HG02870 (cell line): ENCODE results near the gene MYOM3.
"Not testable (repeated sequence)": the region's sequence is repeated elsewhere in the genome, so short reads cannot be mapped to it uniquely, and the experiment has no call there.

Experiments used
- ATAC-seq: cut with Tn5 transposase; IDR thresholded peaks from one replicate; pipeline ENCODE4 v1.9.1; 2021; ENCODE audit warnings: mild to moderate bottlenecking, moderate library complexity; ENCODE audit not compliant: unreplicated experiment

MYOM3 gene

GRCh38 chr1:24077278-24077978, 34.5 kb downstream of the MYOM3 start:
- no peak for ATAC-seq

DNA sequence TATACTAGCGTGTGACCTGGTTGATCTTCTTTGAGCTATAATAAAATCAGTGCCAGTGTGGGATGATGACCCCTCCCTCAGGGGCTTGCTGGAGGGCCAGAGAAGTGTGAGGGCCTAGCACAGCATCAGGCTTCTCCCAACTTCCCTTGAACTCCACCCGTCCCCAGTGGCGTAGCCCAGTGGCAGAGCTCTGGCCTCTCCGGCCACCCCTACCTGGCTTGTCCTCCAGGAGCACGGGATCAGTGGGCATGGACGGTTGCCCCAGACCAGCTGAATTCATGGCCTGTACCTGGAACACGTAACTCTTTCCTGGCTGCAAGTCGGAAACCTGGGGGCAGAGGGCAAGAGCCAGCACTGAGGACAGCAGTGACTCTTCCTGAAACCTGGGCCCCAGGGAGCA, 36.0 kb downstream of the MYOM3 start:
- no peak for ATAC-seq

DNA sequence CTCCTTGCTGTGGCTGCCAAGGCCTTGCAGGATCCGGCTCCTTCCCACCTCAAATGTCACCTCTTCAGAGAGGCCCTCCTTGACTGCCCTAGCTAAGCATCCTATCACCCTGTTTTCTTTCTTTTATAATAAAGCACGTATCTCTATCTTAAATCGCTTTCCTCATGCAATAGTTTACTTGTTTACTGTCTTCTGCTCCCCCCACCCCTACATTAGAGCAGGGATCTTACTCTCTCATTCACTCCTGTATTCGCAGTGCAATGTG, 36.4 kb downstream of the MYOM3 start:
- ATAC-seq = no peak

- no peak for ATAC-seq
These were observed 36.9 kb downstream of the MYOM3 start for GRCh38 chr1:24074817-24075589.

GRCh38 chr1:24074196-24074595, 37.7 kb downstream of the MYOM3 start:
- ATAC-seq = no peak

DNA sequence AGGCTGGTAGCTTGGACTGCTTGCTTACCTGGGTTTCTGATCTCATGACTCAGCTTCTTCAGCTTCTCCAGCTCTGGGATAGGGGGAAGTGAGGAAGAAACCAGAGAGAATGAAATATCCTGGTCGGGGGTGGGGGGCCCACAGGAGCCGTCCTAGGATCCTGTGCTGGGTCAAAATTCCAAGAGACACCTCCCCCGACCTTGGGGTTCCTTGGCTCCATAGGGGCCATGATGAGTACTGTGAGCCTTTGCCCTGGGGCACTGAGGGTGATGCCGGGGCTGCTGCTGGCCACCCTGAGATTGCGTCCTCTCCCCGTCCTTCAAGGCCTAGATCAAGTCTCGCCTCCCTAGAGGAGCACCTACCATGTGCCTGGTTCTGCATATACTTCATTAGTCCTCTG, 40.0 kb downstream of the MYOM3 start:
- no peak for ATAC-seq

GRCh38 chr1:24070821-24071393, 41.0 kb downstream of the MYOM3 start:
- ATAC-seq = no peak

DNA sequence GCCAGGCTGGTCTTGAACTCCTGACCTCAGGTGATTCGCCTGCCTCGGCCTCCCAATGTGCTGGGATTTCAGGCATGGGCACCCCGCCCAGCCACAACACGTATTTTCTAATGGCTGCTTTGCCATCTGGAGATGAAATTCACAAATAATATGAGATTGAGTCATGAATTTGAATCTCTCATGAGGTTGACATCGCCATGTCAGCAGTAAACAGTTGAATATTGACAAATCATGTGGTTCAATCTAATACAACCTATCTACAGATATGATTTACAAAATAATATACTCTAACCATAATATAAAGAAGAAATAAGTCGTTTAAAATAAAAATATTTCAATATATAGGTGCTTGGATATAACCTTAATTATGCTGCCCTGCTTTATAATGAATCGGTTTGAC, 42.1 kb downstream of the MYOM3 start:
- ATAC-seq = no peak

GRCh38 chr1:24067978-24068377, 44.0 kb downstream of the MYOM3 start:
- ATAC-seq = no peak

- ATAC-seq = no peak
These were observed 46.6 kb downstream of the MYOM3 start for GRCh38 chr1:24065304-24065703.

GRCh38 chr1:24062221-24062620, 49.7 kb downstream of the MYOM3 start:
- no peak for ATAC-seq

DNA sequence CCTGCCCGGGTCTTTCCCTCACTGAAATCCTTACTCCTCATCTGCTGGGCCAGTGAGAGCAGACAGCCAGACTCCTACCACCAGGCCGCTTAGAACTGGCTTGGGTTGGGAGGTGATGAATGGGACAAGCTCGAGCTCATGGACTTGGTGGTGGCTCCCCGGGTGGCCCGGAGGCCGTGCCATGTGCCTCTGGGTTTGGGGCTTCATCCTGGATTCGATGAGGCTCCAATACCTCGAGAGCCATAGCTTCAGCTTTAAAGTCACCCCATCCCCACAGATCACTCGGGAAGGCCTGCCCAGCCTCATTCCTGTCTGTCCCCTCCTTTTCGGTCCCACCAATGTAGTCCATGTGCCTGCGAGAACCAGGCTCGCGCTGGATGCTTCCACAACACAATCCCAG, 51.5 kb downstream of the MYOM3 start:
- no peak for ATAC-seq

DNA sequence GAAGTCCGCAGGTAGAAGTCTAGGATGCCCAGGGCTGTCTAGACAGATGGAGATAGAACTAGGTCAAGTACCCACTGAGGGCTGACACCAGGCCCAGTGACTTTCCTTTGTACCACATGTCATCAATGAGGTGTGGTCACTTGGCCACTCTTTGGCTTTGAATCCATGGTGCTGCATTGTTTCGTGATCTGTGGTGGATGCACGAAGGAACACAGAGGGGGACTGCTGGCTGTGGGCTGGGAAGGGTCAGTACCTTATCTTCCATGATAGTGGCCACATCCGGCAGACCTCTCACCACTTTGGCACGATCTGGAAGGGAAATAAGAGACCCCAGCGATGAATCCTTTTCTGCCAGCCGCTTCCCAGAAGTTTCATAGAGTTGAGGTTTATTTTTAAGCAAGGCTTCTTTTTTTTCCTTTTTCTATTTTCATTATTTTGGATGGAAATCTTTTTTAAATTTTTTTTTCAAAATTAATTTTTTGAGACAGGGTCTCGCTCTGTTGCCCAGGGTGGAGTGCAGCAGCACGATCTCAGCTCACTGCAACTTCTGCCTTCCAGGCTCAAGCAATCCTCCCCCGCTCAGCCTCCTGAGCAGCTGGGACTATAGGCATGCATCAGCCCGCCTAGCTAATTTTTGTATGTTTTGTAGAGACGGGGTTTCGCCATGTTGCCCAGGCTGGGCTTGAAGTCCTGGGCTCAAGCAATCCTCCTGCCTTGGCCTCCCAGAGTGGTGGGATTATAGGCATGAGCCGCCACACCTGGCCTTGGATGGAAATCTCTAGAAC, 53.1 kb downstream of the MYOM3 start:
- ATAC-seq = no peak

DNA sequence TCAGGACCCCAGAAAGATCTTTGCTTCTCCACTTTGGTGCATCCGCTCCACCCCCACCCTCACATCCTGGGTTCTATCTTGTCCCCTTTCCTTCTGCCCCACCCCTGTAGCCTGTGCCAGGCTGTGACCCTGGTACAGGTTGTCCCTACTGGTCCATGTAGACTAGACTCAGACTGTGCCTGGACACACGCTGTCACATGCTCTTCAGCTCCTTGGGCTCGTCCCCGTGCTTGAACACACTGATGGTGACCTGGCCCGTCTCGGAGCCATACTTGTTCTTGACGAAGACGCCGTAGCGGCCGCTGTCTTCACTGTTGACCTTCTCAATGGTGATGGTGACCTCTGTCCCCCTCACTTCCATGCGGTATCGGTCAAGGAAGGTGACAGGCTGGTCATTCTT, 54.8 kb downstream of the MYOM3 start:
- no peak for ATAC-seq

DNA sequence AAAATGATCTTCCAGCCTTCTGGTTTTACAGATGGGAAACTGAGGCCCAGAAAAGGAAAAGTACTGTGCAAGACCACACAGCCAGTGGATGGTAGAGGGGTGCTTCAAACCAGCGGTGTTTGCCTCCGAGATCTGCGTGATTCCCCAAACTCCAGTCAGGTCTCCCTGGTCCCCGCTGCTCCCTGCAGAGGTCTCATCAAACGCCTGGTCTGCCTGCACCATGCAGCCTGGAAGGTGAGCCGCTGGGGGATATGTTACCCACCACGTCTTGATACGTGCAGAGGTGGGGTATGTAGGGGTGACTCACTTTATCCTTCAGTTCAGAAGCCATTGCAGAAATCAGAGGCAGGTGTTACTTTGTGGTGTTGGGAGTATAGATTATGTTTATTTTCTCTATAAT, 56.3 kb downstream of the MYOM3 start:
- no peak for ATAC-seq

GRCh38 chr1:24052220-24052619, 59.7 kb downstream of the MYOM3 start:
- no peak for ATAC-seq

DNA sequence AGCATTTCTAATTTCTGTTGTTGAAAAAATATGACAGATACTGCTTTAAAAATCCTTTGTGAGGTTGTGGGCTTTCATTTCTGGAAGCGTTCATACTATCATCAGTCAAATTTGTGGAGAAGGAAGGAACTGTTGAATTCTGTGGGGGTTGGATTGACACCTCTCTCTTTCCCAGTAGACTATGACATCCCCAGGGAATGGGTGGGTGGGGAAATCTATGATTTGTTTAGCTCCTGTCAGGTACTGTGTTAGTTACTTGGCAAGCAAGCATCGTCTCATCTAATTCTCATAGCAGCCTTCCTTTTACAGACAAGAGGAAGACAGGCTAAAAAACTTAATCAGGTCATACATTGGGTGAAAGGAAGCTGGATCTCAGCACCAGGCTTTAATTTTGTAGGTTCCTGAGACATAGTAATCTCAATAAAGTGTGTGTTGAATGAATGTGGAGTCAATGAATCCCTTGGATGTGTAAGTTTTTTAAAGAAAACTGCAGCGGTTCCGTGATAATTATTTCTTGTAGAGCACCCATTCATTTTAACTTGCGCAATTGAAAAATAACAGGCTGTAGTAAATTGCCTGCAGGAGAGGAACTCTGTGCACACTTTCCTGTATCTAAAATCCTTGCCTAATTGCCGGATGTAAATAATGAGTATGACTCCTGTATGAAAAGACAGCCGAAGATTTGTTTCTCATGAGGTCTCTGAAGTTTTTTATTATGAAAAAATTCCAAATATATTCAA, 60.6 kb downstream of the MYOM3 start:
- no peak for ATAC-seq

DNA sequence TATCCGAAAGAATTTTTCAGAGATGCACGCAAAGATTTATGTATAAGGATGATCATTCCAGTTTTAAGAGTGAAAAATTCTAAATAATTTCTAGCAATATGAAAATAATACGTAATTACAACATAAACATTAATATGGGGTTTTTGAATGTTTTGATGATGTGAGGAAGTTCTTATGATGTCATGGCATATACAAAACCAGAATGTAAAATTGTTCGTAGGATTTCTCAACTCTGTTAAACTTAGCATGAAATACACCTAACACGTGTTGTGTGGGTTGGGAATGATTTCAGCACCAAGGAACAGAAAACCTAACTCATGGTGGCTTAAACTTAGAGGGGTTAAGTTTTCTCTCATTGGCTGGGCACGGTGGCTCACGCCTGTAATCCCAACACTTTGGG, 62.2 kb downstream of the MYOM3 start:
- no peak for ATAC-seq

- not testable (repeated sequence) for ATAC-seq
These were observed 63.0 kb downstream of the MYOM3 start for GRCh38 chr1:24048894-24049293.

GRCh38 chr1:24048205-24048869, 63.6 kb downstream of the MYOM3 start:
- no peak for ATAC-seq

- no peak for ATAC-seq
These were observed 64.8 kb downstream of the MYOM3 start for GRCh38 chr1:24047110-24047477.
